ENCODE measurements around the gene TSFM. TPM values are rescaled to one million over a fixed set of nuclear protein-coding genes. Genes with fewer than 3 reads are reported as not detected.

The TSFM gene
- total RNA-seq, 1 experiment from 2014 or later = 53.2 TPM

GRCh38 chr12:57796996-57797395 is 14.4 kb downstream of the TSFM start:
- ChIA-PET CTCF (interaction anchor here (1.0 kb wide), 1 partner anchor 14 kb away, joined by 3 read pairs; no protein-coding TSS in a partner anchor), POLR2A (interaction anchor here (1.1 kb wide), 1 partner anchor 9 kb away, joined by 3 read pairs; no protein-coding TSS in a partner anchor), RAD21 (ENCODE audit: low non-redundant PET in 1 of 2, low total read pairs in 2 of 2, uncharacterized antibody in 2 of 2, unreplicated experiment in 2 of 2) (no interaction called here)
- Histone ChIP-seq H3K36me3 (ENCODE audit: control insufficient read depth in 1 of 2, insufficient read depth in 2 of 2, low read length in 2 of 2) (peaks cover 27 to 30% of the 10 kb centered on the region in 2 experiments; a peak in 3 of 4 replicates), H2AFZ (ENCODE audit: low read depth, low read length, poor library complexity, severe bottlenecking) (no peak overlapping the region), H3K4me2 (ENCODE audit: low read length) (no peak overlapping the region), H3K9me3 (ENCODE audit: control insufficient read depth in 1 of 2, insufficient read depth in 1 of 2, low read depth in 1 of 2, low read length in 2 of 2) (no peaks in the 10 kb centered on the region), H3K79me2 (ENCODE audit: insufficient read depth, low read length) (peaks cover 10% of the 10 kb centered on the region), H4K20me1 (ENCODE audit: insufficient read depth) (no peaks in the 10 kb centered on the region), H3K27ac (ENCODE audit: low read depth, low read length) (no peak overlapping the region), H3K9me2 (ENCODE audit: insufficient read depth) (no peaks in the 10 kb centered on the region), H3K4me3 (replicated peaks in 1 of 2; ENCODE audit: low read depth in 1 of 2, low read length in 2 of 2) (no peak overlapping the region), H3K9ac (ENCODE audit: low read length) (no peak overlapping the region), H3K4me1 (ENCODE audit: control insufficient read depth in 1 of 2, insufficient read depth in 2 of 2, low read length in 2 of 2) (peaks cover 0 to 8% of the 10 kb centered on the region in 2 experiments; a peak in 2 of 4 replicates), H3K27me3 (ENCODE audit: insufficient read depth, low read length) (no peaks in the 10 kb centered on the region)
- TF ChIP-seq CTCF (IDR thresholded peaks at IDR 0.05 in 2 of 3, conservative IDR thresholded peaks at IDR 0.05 in 1 of 3; ENCODE audit: borderline replicate concordance in 1 of 3, insufficient read depth in 1 of 3, low read depth in 2 of 3, low read length in 2 of 3) (no peak), MAX (IDR thresholded peaks at IDR 0.05) (no peak), EZH2 (IDR thresholded peaks at IDR 0.05) (no peak), YY1 (IDR thresholded peaks at IDR 0.05; ENCODE audit: extremely low read depth, insufficient replicate concordance, low read depth, low read length) (no peak), RAD21 (IDR thresholded peaks at IDR 0.05; ENCODE audit: low read depth) (no peak), SRF (IDR thresholded peaks at IDR 0.05; ENCODE audit: low read depth) (no peak), TCF7L2 (IDR thresholded peaks at IDR 0.05; ENCODE audit: borderline replicate concordance, extremely low read depth, insufficient read depth, insufficient read length) (no peak), CEBPB (IDR thresholded peaks at IDR 0.05; ENCODE audit: low read depth) (no peak), EZH2phosphoT487 (IDR thresholded peaks at IDR 0.05; ENCODE audit: borderline replicate concordance) (no peak), SIN3A (IDR thresholded peaks at IDR 0.05; ENCODE audit: low read depth) (no peak), ZNF274 (IDR thresholded peaks at IDR 0.05; ENCODE audit: low read depth, low read length) (no peak), SP1 (IDR thresholded peaks at IDR 0.05; ENCODE audit: low read depth) (no peak), EGR1 (IDR thresholded peaks at IDR 0.05; ENCODE audit: low read depth) (no peak), REST (IDR thresholded peaks at IDR 0.05; ENCODE audit: low read depth) (no peak), ZBTB33 (IDR thresholded peaks at IDR 0.05; ENCODE audit: extremely low read depth, insufficient replicate concordance, low read length) (no peak), POLR2A (IDR thresholded peaks at IDR 0.05; ENCODE audit: borderline replicate concordance, extremely low read depth, insufficient read depth, insufficient read length) (no peak), FOSL1 (IDR thresholded peaks at IDR 0.05; ENCODE audit: low read depth) (no peak)
- DNase-seq (ENCODE audit: low read depth, low spot score) (no peak), ATAC-seq (no peak)
- intact Hi-C loops (cut with micrococcal nuclease) = no loop called here
- BruUV-seq (replicated peaks) = no TSS peak
